HepG2 (cell line): ENCODE results near the gene HOXC5. TPM values are rescaled to one million over a fixed set of nuclear protein-coding genes. Genes with fewer than 3 reads are reported as not detected.

Source experiments
- ATAC-seq: fragments of 200-7000 bp; cut with Tn5 transposase; 3 replicates; pipeline ENCODE4 v1.9.1; 2020; ENCODE audit warnings: mild to moderate bottlenecking, moderate library complexity
- BruUV-seq: library from RNA; stranded (reverse); fragments of 400-500 nt; replicated peaks from 2 replicates; lab custom pipeline; 2021; lab: Mats Ljungman, UMichigan
- CTCF ChIA-PET: fragments of 300-600 bp; formaldehyde crosslinking; extraction: SDS; loops from one replicate; lab custom pipeline; 2021; ENCODE audit warnings: low total read pairs, inconsistent platforms, low intra/inter-chr PET ratio; lab: Yijun Ruan, JAX
- POLR2A ChIA-PET: fragments of 350-600 bp; sonication (Branson Sonifier 250); formaldehyde crosslinking; loops from one replicate; lab custom pipeline; 2020; ENCODE audit warnings: antibody characterized with exemption, inconsistent platforms; lab: Yijun Ruan, JAX
- DNase-seq: peaks from one replicate; pipeline ENCODE4 v3.0.0-alpha.2; 2015; ENCODE audit warnings: low spot score
- FAIRE-seq: peaks from 3 replicates; lab custom pipeline; 2011; peaks lifted over from hg19 to GRCh38; lab: Jason Lieb, UNC
- H2AFZ ChIP-seq: one replicate; pipeline ENCODE4 v1.6.1; 2011; ENCODE audit warnings: low read length, inconsistent platforms
- H3K27ac ChIP-seq: fragments of 300-600 bp; 3 replicates; pipeline ENCODE4 v1.8.0; 2011; ENCODE audit warnings: mixed run types, mild to moderate bottlenecking, mixed read lengths, low read length, inconsistent platforms; ENCODE audit not compliant: insufficient read depth; ENCODE audit errors: extremely low read length
- H3K27me3 ChIP-seq, 2 experiments: fragments of 200-600 bp in 1 of 2; 2 replicates in 1 of 2; 3 replicates in 1 of 2; pipeline versions ENCODE4 v1.6.0 to v1.8.0; 2011; ENCODE audit warnings: low read length in 2 of 2, mild to moderate bottlenecking in 2 of 2, moderate library complexity in 2 of 2, inconsistent platforms in 1 of 2; ENCODE audit not compliant: insufficient read depth in 2 of 2, control insufficient read depth in 1 of 2
- H3K36me3 ChIP-seq, 2 experiments: fragments of 200-600 bp in 1 of 2; replicated peaks in 1 of 2; 2 replicates in 1 of 2; 3 replicates in 1 of 2; pipeline versions ENCODE4 v1.5.1 to v1.8.0; 2011; ENCODE audit warnings: low read length in 2 of 2, inconsistent platforms in 1 of 2; ENCODE audit not compliant: insufficient read depth in 2 of 2, control insufficient read depth in 1 of 2
- H3K4me1 ChIP-seq: 2 replicates; pipeline ENCODE4 v1.5.1; 2012; ENCODE audit warnings: low read length, inconsistent platforms; ENCODE audit not compliant: insufficient read depth
- H3K4me2 ChIP-seq: 2 replicates; pipeline ENCODE4 v1.6.0; 2011; ENCODE audit warnings: low read depth, low read length, inconsistent platforms
- H3K4me3 ChIP-seq, 3 experiments: fragments of 200-600 bp in 1 of 3; sonication (generic), shearing (Covaris generic) in 1 of 3; replicated peaks in 1 of 3; 2 replicates each; pipeline ENCODE4 v1.5.1; 2011 to 2016; ENCODE audit warnings: low read length in 3 of 3, inconsistent platforms in 2 of 3, low read depth in 2 of 3, mild to moderate bottlenecking in 2 of 3, control low read depth in 1 of 3, mixed read lengths in 1 of 3; ENCODE audit not compliant: insufficient read depth in 1 of 3
- H3K79me2 ChIP-seq: one replicate; pipeline ENCODE4 v1.6.1; 2011; ENCODE audit warnings: low read length, inconsistent platforms; ENCODE audit not compliant: insufficient read depth
- H3K9ac ChIP-seq: 2 replicates; pipeline ENCODE4 v1.6.0; 2011; ENCODE audit warnings: mild to moderate bottlenecking, low read depth, low read length, inconsistent platforms; ENCODE audit not compliant: insufficient read depth
- H3K9me3 ChIP-seq: 2 replicates; pipeline ENCODE4 v1.5.1; 2012; ENCODE audit warnings: mild to moderate bottlenecking, low read length
- H4K20me1 ChIP-seq: 2 replicates; pipeline ENCODE4 v1.6.0; 2011; ENCODE audit warnings: inconsistent platforms, mild to moderate bottlenecking, low read length, moderate library complexity; ENCODE audit not compliant: insufficient read depth
- ARID4A ChIP-seq: sonication (generic); formaldehyde crosslinking; IDR thresholded peaks from 2 replicates; pipeline ENCODE4 v1.5.0; 2020; ENCODE audit warnings: mild to moderate bottlenecking, missing genetic modification reagents, borderline replicate concordance
- EZH2 ChIP-seq: conservative IDR thresholded peaks from 2 replicates; pipeline ENCODE4 v1.6.1; 2012; ENCODE audit warnings: mild to moderate bottlenecking, low read depth, low read length, moderate library complexity
- IRX3 ChIP-seq: sonication (generic); formaldehyde crosslinking; IDR thresholded peaks from 2 replicates; pipeline ENCODE4 v1.8.1; 2023; ENCODE audit warnings: mild to moderate bottlenecking, low read depth, missing genetic modification reagents, borderline replicate concordance
- PAWR ChIP-seq: sonication (generic); formaldehyde crosslinking; IDR thresholded peaks from 2 replicates; pipeline ENCODE4 v1.4.0; 2020; ENCODE audit warnings: missing genetic modification reagents, mild to moderate bottlenecking, borderline replicate concordance
- SAFB2 ChIP-seq: sonication (generic); formaldehyde crosslinking; IDR thresholded peaks from 2 replicates; pipeline ENCODE4 v1.5.1; 2020; ENCODE audit warnings: missing genetic modification reagents, low read depth, mild to moderate bottlenecking, borderline replicate concordance
- STAG1 ChIP-seq: sonication (generic); formaldehyde crosslinking; IDR thresholded peaks from 2 replicates; pipeline ENCODE4 v1.4.0; 2020; ENCODE audit warnings: missing genetic modification reagents
- ZNF446 ChIP-seq: sonication (generic); formaldehyde crosslinking; IDR thresholded peaks from 2 replicates; pipeline ENCODE4 v1.5.0; 2020; ENCODE audit warnings: mild to moderate bottlenecking, missing genetic modification reagents
- WGBS: methylation state at CpG from one replicate; pipeline ENCODE4 v1.1.6; 2017; ENCODE audit warnings: low lambda C conversion rate; 5-methylcytosine and 5-hydroxymethylcytosine counted together
- in situ Hi-C: cut with HindIII; loops from 2 replicates; pipeline ENCODE4 v1.10.0; 2017; ENCODE audit warnings: low pct_unique_long_range_greater_than_20kb; ENCODE audit not compliant: extremely low pct_ligation_motif_present
- intact Hi-C: fragments of 100-400 bp; cut with micrococcal nuclease; formaldehyde crosslinking; loops from one replicate; pipeline ENCODE4 v1.10.0; 2022; ENCODE audit not compliant: unreplicated experiment
- polyA plus RNA-seq, 8 experiments: library from polyadenylated mRNA; depleted of rRNA in 3 of 8; stranded (reverse) in 7 of 8; unstranded in 1 of 8; fragments of >200 nt; fragmentation: Illumina TruSeq in 4 of 8; extraction: Trizol in 4 of 8; gene quantifications; 2 replicates each; pipeline versions ENCODE4 v1.2.1 to v1.2.3, GENCODE V29; 2011 to 2016; ENCODE audit warnings: low read depth in 4 of 8, missing spikeins in 1 of 8, mixed read lengths in 1 of 8; ENCODE audit not compliant: insufficient read depth in 1 of 8
- total RNA-seq, 5 experiments: library from RNA; depleted of rRNA; stranded (reverse); fragments of >200 nt; fragmentation: Illumina TruSeq; extraction: Trizol; gene quantifications; 2 replicates each; pipeline ENCODE4 v1.2.3, GENCODE V29; 2016; ENCODE audit warnings: low read depth in 1 of 5

The HOXC5 gene
- total and polyA plus RNA-seq, 2 of the 13 experiments (the other 11 are each of a cell fraction or from before 2014, with no cell fraction given) = not detected

GRCh38 chr12:54016478-54016964 lies 16.3 kb upstream of the HOXC5 start:
- intact Hi-C loops = no loop called here
- ATAC-seq (no peak), DNase-seq (no peak), FAIRE-seq (no peak)
- no peak overlapping the region for H2AFZ ChIP-seq
- no peaks in the 10 kb centered on the region for H3K79me2 ChIP-seq
- H3K27ac ChIP-seq = no peak overlapping the region
- no peaks in the 10 kb centered on the region for H3K9me3 ChIP-seq
- in situ Hi-C loops = loop anchor here (10.0 kb wide), 1 partner anchor 348 kb away; the partner anchor contains the start of gene GPR84
- peaks cover 7% of the 10 kb centered on the region for H3K4me1 ChIP-seq
- H3K4me3 ChIP-seq = no peak overlapping the region
- 29% methylated on average over 18 of the region's 25 CpGs for WGBS
- BruUV-seq = no TSS peak
- CTCF ChIA-PET = no interaction called here
- H3K27me3 ChIP-seq = peaks cover 7 to 54% of the 10 kb centered on the region in 2 experiments
- no peak overlapping the region for H3K4me2 ChIP-seq
- no peaks in the 10 kb centered on the region for H4K20me1 ChIP-seq
- H3K36me3 ChIP-seq = no peaks in the 10 kb centered on the region
- no peak for TF ChIP-seq SAFB2
- POLR2A ChIA-PET = no interaction called here
- no peak overlapping the region for H3K9ac ChIP-seq

- Histone ChIP-seq H3K9ac (no peak overlapping the region), H2AFZ (peak overlapping the region; percentile 63), H3K4me3 (peak overlapping the region; percentile 49 to 69 (median 60)), H3K79me2 (no peaks in the 10 kb centered on the region), H3K27me3 (peaks cover 7 to 59% of the 10 kb centered on the region in 2 experiments), H3K4me2 (peak overlapping the region; percentile 81), H3K4me1 (peaks cover 5% of the 10 kb centered on the region; the same call in 1 of the 2 replicates), H3K9me3 (no peaks in the 10 kb centered on the region), H4K20me1 (no peaks in the 10 kb centered on the region), H3K36me3 (no peaks in the 10 kb centered on the region), H3K27ac (no peak overlapping the region)
- POLR2A ChIA-PET = interaction anchor here (0.8 kb wide), 1 partner anchor 8 kb away, joined by 3 read pairs; the partner anchor contains the start of gene HOXC8
- no TSS peak for BruUV-seq
- intact Hi-C loops = no loop called here
- ATAC-seq (peak; percentile 79), DNase-seq (no peak), FAIRE-seq (no peak)
- TF ChIP-seq ARID4A (CRISPR knock-in tag) (0 out of 2 replicates have a peak, but pooled peaks have one; percentile 24), EZH2 (peak; percentile 66; the same call in 1 of the 2 replicates), ZNF446 (CRISPR knock-in tag) (no peak), IRX3 (CRISPR knock-in tag) (no peak), PAWR (no peak), STAG1 (CRISPR knock-in tag) (no peak)
- in situ Hi-C loops = loop anchor here (10.0 kb wide), 1 partner anchor 348 kb away; the partner anchor contains the start of gene GPR84
- CTCF ChIA-PET = no interaction called here
- WGBS = 22% methylated on average over 20 of the region's 24 CpGs
These were observed 15.6 kb upstream of the HOXC5 start for GRCh38 chr12:54017027-54017788.
